CD14-positive monocyte (primary cell): ENCODE results near the gene ACYP2. TPM values are rescaled to one million over a fixed set of nuclear protein-coding genes. Genes with fewer than 3 reads are reported as not detected.

ENCODE experiments used
- DNase-seq, 3 donors: peaks; one replicate each; pipeline ENCODE4 v3.0.0-alpha.2; 2011 to 2022
- H2AFZ ChIP-seq: 2 replicates; pipeline ENCODE4 v1.6.0; 2012; ENCODE audit warnings: mild to moderate bottlenecking, low read depth, low read length, inconsistent platforms; ENCODE audit not compliant: insufficient read depth, poor library complexity, severe bottlenecking
- H3K27ac ChIP-seq, 2 donors: 1 replicate in 1 of 2; 2 replicates in 1 of 2; pipeline ENCODE4 v1.5.1; 2012 to 2013; ENCODE audit warnings: low read length in 2 of 2, control low read depth in 1 of 2, inconsistent platforms in 1 of 2, low read depth in 1 of 2, mild to moderate bottlenecking in 1 of 2
- H3K27me3 ChIP-seq, 2 donors: one replicate each; pipeline versions ENCODE4 v1.6.0 to v1.6.1; 2011 to 2013; ENCODE audit warnings: low read length in 2 of 2; ENCODE audit not compliant: control insufficient read depth in 2 of 2, insufficient read depth in 2 of 2
- H3K36me3 ChIP-seq, 2 donors: replicated peaks in 1 of 2; 1 replicate in 1 of 2; 2 replicates in 1 of 2; pipeline versions ENCODE4 v1.5.1 to v1.6.1; 2012 to 2013; ENCODE audit warnings: low read length in 2 of 2, control low read depth in 1 of 2, inconsistent platforms in 1 of 2, mild to moderate bottlenecking in 1 of 2; ENCODE audit not compliant: insufficient read depth in 2 of 2, control insufficient read depth in 1 of 2
- H3K4me1 ChIP-seq, 2 donors: 1 replicate in 1 of 2; 2 replicates in 1 of 2; pipeline versions ENCODE4 v1.5.1 to v1.6.1; 2012 to 2013; ENCODE audit warnings: low read length in 2 of 2, control low read depth in 1 of 2, inconsistent platforms in 1 of 2, mild to moderate bottlenecking in 1 of 2, moderate library complexity in 1 of 2; ENCODE audit not compliant: insufficient read depth in 2 of 2, control insufficient read depth in 1 of 2
- H3K4me2 ChIP-seq: replicated peaks from 2 replicates; pipeline ENCODE3; 2012; ENCODE audit warnings: low read length, moderate library complexity, mild to moderate bottlenecking; ENCODE audit not compliant: poor library complexity, severe bottlenecking; ENCODE audit errors: extremely low read depth
- H3K4me3 ChIP-seq, 3 experiments: fragments of 200-600 bp in 1 of 3; sonication (generic) in 1 of 3; replicated peaks in 1 of 3; 1 replicate in 2 of 3; 2 replicates in 1 of 3; pipeline ENCODE4 v1.5.1; 2011 to 2013; ENCODE audit warnings: low read length in 3 of 3, mild to moderate bottlenecking in 3 of 3, control low read depth in 2 of 3, low read depth in 2 of 3, inconsistent platforms in 1 of 3, moderate library complexity in 1 of 3
- H3K79me2 ChIP-seq: 2 replicates; pipeline ENCODE4 v1.6.0; 2012; ENCODE audit warnings: mild to moderate bottlenecking, control low read depth, inconsistent platforms, low read length, moderate library complexity; ENCODE audit not compliant: insufficient read depth
- H3K9ac ChIP-seq: 2 replicates; pipeline ENCODE4 v1.6.0; 2017; ENCODE audit warnings: low read length, mild to moderate bottlenecking; ENCODE audit not compliant: insufficient read depth, poor library complexity, severe bottlenecking
- H3K9me3 ChIP-seq, 2 donors: replicated peaks in 1 of 2; 1 replicate in 1 of 2; 2 replicates in 1 of 2; pipeline versions ENCODE4 v1.5.1 to v1.6.1; 2012 to 2013; ENCODE audit warnings: low read length in 2 of 2, control low read depth in 1 of 2; ENCODE audit not compliant: control insufficient read depth in 1 of 2, insufficient read depth in 1 of 2
- H4K20me1 ChIP-seq: 2 replicates; pipeline ENCODE4 v1.6.0; 2012; ENCODE audit warnings: mild to moderate bottlenecking, low read length, control low read depth, moderate library complexity; ENCODE audit not compliant: insufficient read depth
- H3K27ac Mint-ChIP-seq, 7 donors: one replicate each; pipeline ENCODE4 v1.8.0; 2020; ENCODE audit warnings: mild to moderate bottlenecking in 7 of 7, mixed read lengths in 7 of 7, moderate library complexity in 6 of 7, inconsistent platforms in 2 of 7
- H3K27me3 Mint-ChIP-seq, 3 donors: one replicate each; pipeline ENCODE4 v1.8.0; 2021 to 2022; ENCODE audit warnings: low read depth in 3 of 3, mild to moderate bottlenecking in 3 of 3, mixed read lengths in 3 of 3, moderate library complexity in 3 of 3, inconsistent platforms in 1 of 3
- H3K36me3 Mint-ChIP-seq, 2 donors: one replicate each; pipeline ENCODE4 v1.8.0; 2020; ENCODE audit warnings: mixed read lengths in 2 of 2, inconsistent platforms in 1 of 2, mild to moderate bottlenecking in 1 of 2
- H3K4me1 Mint-ChIP-seq: one replicate; pipeline ENCODE4 v1.8.0; 2020; ENCODE audit warnings: mild to moderate bottlenecking, mixed read lengths
- H3K4me3 Mint-ChIP-seq, 2 donors: one replicate each; pipeline ENCODE4 v1.8.0; 2020; ENCODE audit warnings: mild to moderate bottlenecking in 2 of 2, mixed read lengths in 2 of 2, moderate library complexity in 1 of 2
- H3K9me3 Mint-ChIP-seq, 7 donors: one replicate each; pipeline ENCODE4 v1.8.0; 2020 to 2022; ENCODE audit warnings: mixed read lengths in 7 of 7, mild to moderate bottlenecking in 6 of 7, moderate library complexity in 6 of 7, inconsistent platforms in 2 of 7
- WGBS: methylation state at CpG from one replicate; pipeline ENCODE4 v1.1.5; 2013; ENCODE audit warnings: missing lambda C conversion rate; ENCODE audit not compliant: insufficient coverage; 5-methylcytosine and 5-hydroxymethylcytosine counted together
- intact Hi-C, 2 donors: fragments of 100-400 bp; cut with micrococcal nuclease; formaldehyde crosslinking; loops; one replicate each; pipeline versions ENCODE4 v1.15.0 to v1.15.1; 2023
- polyA plus RNA-seq, 3 donors: library from polyadenylated mRNA; depleted of rRNA in 1 of 3; unstranded in 2 of 3; stranded (reverse) in 1 of 3; fragments of 300-500 nt in 2 of 3; fragments of >200 nt in 1 of 3; fragmentation: Illumina TruSeq in 2 of 3; gene quantifications; 1 replicate in 2 of 3; 2 replicates in 1 of 3; pipeline ENCODE4 v1.2.3, GENCODE V29; 2012 to 2021
- TF ChIP-seq, protein P1 (sequence below): fragments of 200-600 bp; IDR thresholded peaks from one replicate; pipeline ENCODE4 v1.8.0; 2022; ENCODE audit warnings: antibody characterized with exemption, mild to moderate bottlenecking

Gene ACYP2
- polyA plus RNA-seq, 3 donors, result 6.2 to 10.8 (median 10.3) TPM

DNA sequence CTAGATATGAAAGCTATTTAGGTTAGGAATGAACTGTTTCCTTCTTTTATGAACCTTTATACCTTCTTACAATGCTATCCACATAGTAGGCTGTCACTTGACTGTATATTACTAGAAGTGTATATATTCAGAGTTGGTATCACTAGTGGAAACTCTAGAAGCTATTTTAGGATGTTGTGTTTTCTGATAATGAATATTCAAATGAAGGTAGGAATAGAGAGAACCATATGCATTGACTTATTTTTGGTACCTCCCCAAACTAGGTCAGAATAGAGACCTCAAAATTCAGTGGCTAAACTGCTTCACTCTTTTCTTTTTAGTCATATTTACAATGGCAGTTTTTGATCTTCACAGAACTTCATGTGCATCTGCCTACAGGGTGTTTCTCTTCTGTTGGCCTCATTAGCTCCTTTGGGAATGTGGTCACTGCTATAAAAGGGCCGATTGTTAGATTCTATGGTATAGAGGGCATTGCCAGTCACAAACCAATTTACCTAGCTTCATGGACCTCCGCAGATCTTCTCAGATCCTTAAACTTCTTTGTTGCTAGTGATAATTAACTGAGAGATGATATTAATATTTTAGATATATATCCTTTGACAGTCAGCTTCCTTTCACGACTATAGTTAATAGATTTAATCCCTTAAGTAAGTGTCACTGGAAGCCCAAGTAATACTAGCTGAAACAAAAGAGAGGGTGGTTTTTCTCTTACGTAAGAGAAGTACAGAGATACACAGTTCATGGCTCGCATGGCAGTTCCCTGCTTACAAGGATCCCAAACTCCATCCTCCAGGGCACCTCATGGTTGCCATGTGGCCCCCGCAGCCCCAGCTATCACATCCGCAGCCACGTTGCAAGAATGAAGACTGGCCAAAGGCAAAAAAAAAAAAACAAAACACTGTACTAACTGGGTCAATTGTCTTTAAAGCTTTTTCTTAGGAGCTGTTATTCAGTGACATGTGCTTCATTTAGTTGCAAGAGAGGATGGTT lies 79.6 kb downstream of the ACYP2 start:
- no peak overlapping the region for H3K4me2 ChIP-seq
- intact Hi-C loops, result no loop called here
- no peaks in the 10 kb centered on the region for H3K9me3 Mint-ChIP-seq

GRCh38 chr2:54196646-54197045 lies 81.2 kb downstream of the ACYP2 start:
- H3K9me3 ChIP-seq, result peaks cover 0 to under 1% of the 10 kb centered on the region in 2 donors
- Mint-ChIP-seq H3K9me3 (peaks cover 0 to 8% (median 2%) of the 10 kb centered on the region in 7 donors), H3K36me3 (no peaks in the 10 kb centered on the region), H3K4me1 (no peaks in the 10 kb centered on the region), H3K4me3 (no peak overlapping the region), H3K27me3 (peaks cover 0 to 1% (median 0%) of the 10 kb centered on the region in 3 donors), H3K27ac (no peak overlapping the region)
- no peak overlapping the region for H3K9ac ChIP-seq
- no peaks in the 10 kb centered on the region for H3K4me1 ChIP-seq
- no peak overlapping the region for H3K4me3 ChIP-seq
- no peaks in the 10 kb centered on the region for H4K20me1 ChIP-seq
- WGBS, result no CpG with 5 or more reads among the region's 5 CpGs
- no peak overlapping the region for H2AFZ ChIP-seq
- H3K4me2 ChIP-seq, result no peak overlapping the region
- DNase-seq, result no peak
- intact Hi-C loops, result no loop called here
- no peaks in the 10 kb centered on the region for H3K27me3 ChIP-seq
- no peaks in the 10 kb centered on the region for H3K79me2 ChIP-seq
- H3K27ac ChIP-seq, result no peak overlapping the region
- H3K36me3 ChIP-seq, result no peaks in the 10 kb centered on the region
- TF ChIP-seq, protein P1, sequence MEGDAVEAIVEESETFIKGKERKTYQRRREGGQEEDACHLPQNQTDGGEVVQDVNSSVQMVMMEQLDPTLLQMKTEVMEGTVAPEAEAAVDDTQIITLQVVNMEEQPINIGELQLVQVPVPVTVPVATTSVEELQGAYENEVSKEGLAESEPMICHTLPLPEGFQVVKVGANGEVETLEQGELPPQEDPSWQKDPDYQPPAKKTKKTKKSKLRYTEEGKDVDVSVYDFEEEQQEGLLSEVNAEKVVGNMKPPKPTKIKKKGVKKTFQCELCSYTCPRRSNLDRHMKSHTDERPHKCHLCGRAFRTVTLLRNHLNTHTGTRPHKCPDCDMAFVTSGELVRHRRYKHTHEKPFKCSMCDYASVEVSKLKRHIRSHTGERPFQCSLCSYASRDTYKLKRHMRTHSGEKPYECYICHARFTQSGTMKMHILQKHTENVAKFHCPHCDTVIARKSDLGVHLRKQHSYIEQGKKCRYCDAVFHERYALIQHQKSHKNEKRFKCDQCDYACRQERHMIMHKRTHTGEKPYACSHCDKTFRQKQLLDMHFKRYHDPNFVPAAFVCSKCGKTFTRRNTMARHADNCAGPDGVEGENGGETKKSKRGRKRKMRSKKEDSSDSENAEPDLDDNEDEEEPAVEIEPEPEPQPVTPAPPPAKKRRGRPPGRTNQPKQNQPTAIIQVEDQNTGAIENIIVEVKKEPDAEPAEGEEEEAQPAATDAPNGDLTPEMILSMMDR, result no peak

More for the DNA sequence above, 79.6 kb downstream of the ACYP2 start:
- Mint-ChIP-seq H3K4me1 (no peaks in the 10 kb centered on the region), H3K27me3 (peaks cover 0 to 1% (median 1%) of the 10 kb centered on the region in 3 donors), H3K36me3 (no peaks in the 10 kb centered on the region), H3K4me3 (no peak overlapping the region), H3K27ac (no peak overlapping the region)
- no peak overlapping the region for H3K27ac ChIP-seq
- H3K9me3 ChIP-seq, result no peaks in the 10 kb centered on the region
- 100% methylated on average over 2 of the region's 8 CpGs for WGBS
- H3K4me1 ChIP-seq, result no peaks in the 10 kb centered on the region
- no peak overlapping the region for H3K4me3 ChIP-seq
- TF ChIP-seq, protein P1, result no peak
- no peak overlapping the region for H3K9ac ChIP-seq
- no peak overlapping the region for H2AFZ ChIP-seq
- no peaks in the 10 kb centered on the region for H3K36me3 ChIP-seq
- H4K20me1 ChIP-seq, result no peaks in the 10 kb centered on the region
- H3K27me3 ChIP-seq, result no peaks in the 10 kb centered on the region
- DNase-seq, result no peak
- H3K79me2 ChIP-seq, result no peaks in the 10 kb centered on the region
